B cell (primary cell): ENCODE measurements around the gene STAT5B.

Source experiments
- EZH2 ChIP-seq: IDR thresholded peaks from 2 replicates; pipeline ENCODE4 v1.6.1; 2012; ENCODE audit warnings: borderline replicate concordance, low read depth, mild to moderate bottlenecking, moderate library complexity, low read length; ENCODE audit not compliant: insufficient read depth, poor library complexity, severe bottlenecking
- TF ChIP-seq, protein P1 (sequence below): fragments of 200-600 bp; IDR thresholded peaks from one replicate; pipeline ENCODE4 v1.8.0; 2022; ENCODE audit warnings: antibody characterized with exemption, mild to moderate bottlenecking

DNA sequence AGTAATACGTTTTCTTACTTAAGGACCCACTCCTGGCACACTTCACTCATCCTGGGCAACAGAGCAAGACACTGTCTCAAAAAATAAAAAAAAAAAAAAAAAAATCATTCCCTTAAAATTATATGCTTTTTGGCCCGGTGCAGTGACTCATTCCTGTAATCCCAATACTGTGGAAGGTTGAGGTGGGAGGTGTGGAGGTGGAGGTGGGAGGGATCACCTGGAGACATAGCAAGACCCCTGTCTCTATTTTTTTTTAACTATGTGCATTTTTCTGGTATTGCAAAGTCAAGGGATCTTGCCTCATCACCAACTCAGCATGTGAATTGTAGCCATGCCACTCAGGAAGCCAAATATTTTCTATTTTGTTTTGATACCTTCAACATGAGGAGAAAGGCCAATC is 9.7 kb downstream of the STAT5B start:
- TF ChIP-seq, protein P1, sequence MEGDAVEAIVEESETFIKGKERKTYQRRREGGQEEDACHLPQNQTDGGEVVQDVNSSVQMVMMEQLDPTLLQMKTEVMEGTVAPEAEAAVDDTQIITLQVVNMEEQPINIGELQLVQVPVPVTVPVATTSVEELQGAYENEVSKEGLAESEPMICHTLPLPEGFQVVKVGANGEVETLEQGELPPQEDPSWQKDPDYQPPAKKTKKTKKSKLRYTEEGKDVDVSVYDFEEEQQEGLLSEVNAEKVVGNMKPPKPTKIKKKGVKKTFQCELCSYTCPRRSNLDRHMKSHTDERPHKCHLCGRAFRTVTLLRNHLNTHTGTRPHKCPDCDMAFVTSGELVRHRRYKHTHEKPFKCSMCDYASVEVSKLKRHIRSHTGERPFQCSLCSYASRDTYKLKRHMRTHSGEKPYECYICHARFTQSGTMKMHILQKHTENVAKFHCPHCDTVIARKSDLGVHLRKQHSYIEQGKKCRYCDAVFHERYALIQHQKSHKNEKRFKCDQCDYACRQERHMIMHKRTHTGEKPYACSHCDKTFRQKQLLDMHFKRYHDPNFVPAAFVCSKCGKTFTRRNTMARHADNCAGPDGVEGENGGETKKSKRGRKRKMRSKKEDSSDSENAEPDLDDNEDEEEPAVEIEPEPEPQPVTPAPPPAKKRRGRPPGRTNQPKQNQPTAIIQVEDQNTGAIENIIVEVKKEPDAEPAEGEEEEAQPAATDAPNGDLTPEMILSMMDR, result no peak
- no peak for TF ChIP-seq EZH2
